ENCODE data around the gene RPL35.

The RPL35 gene

GRCh38 chr9:124831642-124832364 lies 30.0 kb downstream of the RPL35 start:
- TF ChIP-seq, protein P1, sequence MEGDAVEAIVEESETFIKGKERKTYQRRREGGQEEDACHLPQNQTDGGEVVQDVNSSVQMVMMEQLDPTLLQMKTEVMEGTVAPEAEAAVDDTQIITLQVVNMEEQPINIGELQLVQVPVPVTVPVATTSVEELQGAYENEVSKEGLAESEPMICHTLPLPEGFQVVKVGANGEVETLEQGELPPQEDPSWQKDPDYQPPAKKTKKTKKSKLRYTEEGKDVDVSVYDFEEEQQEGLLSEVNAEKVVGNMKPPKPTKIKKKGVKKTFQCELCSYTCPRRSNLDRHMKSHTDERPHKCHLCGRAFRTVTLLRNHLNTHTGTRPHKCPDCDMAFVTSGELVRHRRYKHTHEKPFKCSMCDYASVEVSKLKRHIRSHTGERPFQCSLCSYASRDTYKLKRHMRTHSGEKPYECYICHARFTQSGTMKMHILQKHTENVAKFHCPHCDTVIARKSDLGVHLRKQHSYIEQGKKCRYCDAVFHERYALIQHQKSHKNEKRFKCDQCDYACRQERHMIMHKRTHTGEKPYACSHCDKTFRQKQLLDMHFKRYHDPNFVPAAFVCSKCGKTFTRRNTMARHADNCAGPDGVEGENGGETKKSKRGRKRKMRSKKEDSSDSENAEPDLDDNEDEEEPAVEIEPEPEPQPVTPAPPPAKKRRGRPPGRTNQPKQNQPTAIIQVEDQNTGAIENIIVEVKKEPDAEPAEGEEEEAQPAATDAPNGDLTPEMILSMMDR (IDR thresholded peaks at IDR 0.05) = no peak
- no peaks in the 10 kb centered on the region for H3K36me3 ChIP-seq

DNA sequence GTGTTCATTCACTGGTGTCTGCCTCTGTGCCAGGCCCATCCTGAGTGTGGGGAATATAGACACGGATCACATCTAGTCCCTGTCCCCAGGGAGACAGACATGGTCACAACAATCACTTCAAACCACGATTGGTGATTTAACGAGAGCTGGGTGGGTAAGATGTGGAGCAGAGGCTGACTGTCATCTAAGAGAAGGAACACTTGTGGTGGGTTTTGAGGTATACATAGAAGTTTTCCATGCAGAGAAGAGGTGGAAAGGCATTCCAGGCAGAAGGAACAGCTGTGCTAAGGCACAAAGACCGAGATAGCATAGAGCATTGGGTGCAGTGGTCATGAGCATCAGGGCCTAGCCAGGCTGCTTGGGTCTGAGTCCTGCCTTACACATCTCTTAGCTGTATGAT lies 31.2 kb downstream of the RPL35 start:
- TF ChIP-seq, protein P1 (IDR thresholded peaks at IDR 0.05) = no peak
- Histone ChIP-seq H3K9me3 (no peaks in the 10 kb centered on the region), H3K27ac (no peak overlapping the region), H3K27me3 (no peaks in the 10 kb centered on the region), H3K4me1 (ENCODE audit: control insufficient read depth in 1 of 2, insufficient read depth in 1 of 2, low read depth in 1 of 2, low read length in 1 of 2) (peaks cover 0 to 4% of the 10 kb centered on the region in 2 experiments), H3K36me3 (no peaks in the 10 kb centered on the region), H3K4me3 (ENCODE audit: low read depth in 1 of 2, low read length in 1 of 2) (no peak overlapping the region)

More at GRCh38 chr9:124831642-124832364, 30.0 kb downstream of the RPL35 start:
- H3K4me1 ChIP-seq (ENCODE audit: control insufficient read depth in 1 of 2, insufficient read depth in 1 of 2, low read depth in 1 of 2, low read length in 1 of 2) = peaks cover 0 to 4% of the 10 kb centered on the region in 2 experiments
- peaks cover 6% of the 10 kb centered on the region for H3K27me3 ChIP-seq
- no peaks in the 10 kb centered on the region for H3K9me3 ChIP-seq
- H3K27ac ChIP-seq = no peak overlapping the region
- H3K4me3 ChIP-seq (ENCODE audit: low read depth in 1 of 2, low read length in 1 of 2) = no peak overlapping the region

DNA sequence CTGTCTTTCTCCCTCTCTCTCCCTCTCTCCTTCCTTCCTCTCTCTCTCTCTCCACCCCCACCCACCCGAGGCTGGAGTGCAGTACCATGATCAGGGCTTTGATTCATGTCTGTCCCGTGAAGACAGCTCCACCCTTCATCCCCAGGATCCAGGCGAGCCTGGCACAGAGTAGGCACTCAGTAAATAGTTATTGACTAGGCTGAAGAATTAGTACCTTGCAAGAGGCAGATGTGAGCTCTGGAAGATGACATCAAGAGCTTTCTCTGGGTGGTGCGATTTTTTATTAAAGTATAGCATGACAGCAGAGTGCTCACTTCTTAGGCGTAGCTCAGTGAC lies 32.5 kb downstream of the RPL35 start:
- Histone ChIP-seq H3K9me3 (no peaks in the 10 kb centered on the region), H3K27me3 (no peaks in the 10 kb centered on the region), H3K4me1 (ENCODE audit: control insufficient read depth in 1 of 2, insufficient read depth in 1 of 2, low read depth in 1 of 2, low read length in 1 of 2) (peaks cover 0 to 4% of the 10 kb centered on the region in 2 experiments), H3K36me3 (no peaks in the 10 kb centered on the region), H3K27ac (no peak overlapping the region), H3K4me3 (ENCODE audit: low read depth in 1 of 2, low read length in 1 of 2) (no peak overlapping the region)
- TF ChIP-seq, protein P1 (IDR thresholded peaks at IDR 0.05) = no peak

DNA sequence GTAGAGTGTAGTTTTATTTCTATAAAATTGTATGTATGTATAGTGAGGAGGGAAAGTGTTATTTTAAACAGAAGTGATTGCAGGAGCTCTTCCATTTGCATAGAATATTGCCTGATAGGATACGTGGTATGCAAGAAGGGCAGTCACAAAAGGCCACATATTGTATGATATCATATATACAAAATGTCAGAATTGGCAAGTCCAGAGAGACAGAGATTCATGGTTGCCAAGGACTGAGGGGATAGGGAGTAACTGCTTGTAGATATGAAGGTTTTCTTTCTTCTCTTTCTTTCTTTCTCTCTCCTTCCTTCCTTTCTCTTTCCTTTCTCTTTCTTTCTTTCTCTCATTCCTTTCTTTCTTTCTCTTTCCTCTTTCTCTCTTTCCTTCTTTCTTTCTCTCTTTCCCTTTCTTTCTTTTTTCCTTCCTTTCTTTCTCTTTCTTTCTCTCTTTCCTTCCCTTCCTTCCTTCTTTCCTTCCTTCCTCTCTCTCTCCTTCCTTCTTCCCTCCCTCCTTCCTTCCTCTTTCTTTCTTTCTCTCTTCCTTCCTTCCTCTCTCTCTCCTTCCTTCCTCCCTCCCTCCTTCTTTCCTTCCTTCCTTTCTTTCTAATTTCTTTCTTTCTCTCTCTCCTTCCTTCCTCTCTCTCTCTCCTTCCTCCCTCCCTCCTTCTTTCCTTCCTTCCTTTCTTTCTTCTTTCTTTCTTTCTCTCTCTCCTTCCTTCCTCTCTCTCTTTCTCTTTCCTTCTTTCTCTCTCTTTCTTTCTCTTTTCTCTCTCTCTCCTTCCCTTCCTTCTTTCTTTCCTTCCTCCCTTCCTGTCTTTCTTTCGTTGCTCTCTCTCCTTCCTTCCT lies 33.0 kb downstream of the RPL35 start:
- Histone ChIP-seq H3K4me3 (ENCODE audit: low read depth in 1 of 2, low read length in 1 of 2) (no peak overlapping the region), H3K27ac (no peak overlapping the region), H3K9me3 (no peaks in the 10 kb centered on the region), H3K4me1 (ENCODE audit: control insufficient read depth in 1 of 2, insufficient read depth in 1 of 2, low read depth in 1 of 2, low read length in 1 of 2) (peaks cover 0 to 4% of the 10 kb centered on the region in 2 experiments), H3K27me3 (no peaks in the 10 kb centered on the region), H3K36me3 (no peaks in the 10 kb centered on the region)
- TF ChIP-seq, protein P1 (IDR thresholded peaks at IDR 0.05) = no peak

- TF ChIP-seq, protein P1 (IDR thresholded peaks at IDR 0.05) = no peak
- H3K27me3 ChIP-seq = no peaks in the 10 kb centered on the region
- H3K4me1 ChIP-seq (ENCODE audit: control insufficient read depth in 1 of 2, insufficient read depth in 1 of 2, low read depth in 1 of 2, low read length in 1 of 2) = no peaks in the 10 kb centered on the region
- H3K36me3 ChIP-seq = no peaks in the 10 kb centered on the region
- no peak overlapping the region for H3K4me3 ChIP-seq (ENCODE audit: low read depth in 1 of 2, low read length in 1 of 2)
- no peak overlapping the region for H3K27ac ChIP-seq
- no peaks in the 10 kb centered on the region for H3K9me3 ChIP-seq
Measured at GRCh38 chr9:124820698-124821623, 40.8 kb downstream of the RPL35 start.

All from neutrophil (primary cell).